Hepatic stellate cell (primary cell): ENCODE measurements around the gene FBXL14.

Experiments
- DNase-seq: peaks from one replicate; pipeline ENCODE4 v3.0.0; 2011; ENCODE audit warnings: low spot score

Gene FBXL14

GRCh38 chr12:1533602-1534304, 60.6 kb downstream of the FBXL14 start:
- peak; percentile 80 for DNase-seq

GRCh38 chr12:1533205-1533601, 61.2 kb downstream of the FBXL14 start:
- DNase-seq, result peak; percentile 63

GRCh38 chr12:1532375-1533165, 61.8 kb downstream of the FBXL14 start:
- no peak for DNase-seq

- DNase-seq, result no peak
Measured at GRCh38 chr12:1531654-1532374, 62.6 kb downstream of the FBXL14 start.

GRCh38 chr12:1531153-1531653, 63.2 kb downstream of the FBXL14 start:
- DNase-seq, result no peak

- no peak for DNase-seq
Measured at GRCh38 chr12:1530592-1531152, 63.7 kb downstream of the FBXL14 start.

GRCh38 chr12:1529862-1530591, 64.4 kb downstream of the FBXL14 start:
- peak; percentile 56 for DNase-seq

- no peak for DNase-seq
Measured at GRCh38 chr12:1529228-1529861, 65.0 kb downstream of the FBXL14 start.

- DNase-seq, result no peak
Measured at GRCh38 chr12:1528791-1529190, 65.6 kb downstream of the FBXL14 start.

- peak; percentile 81 for DNase-seq
Measured at GRCh38 chr12:1527789-1528188, 66.6 kb downstream of the FBXL14 start.

GRCh38 chr12:1525858-1526257, 68.5 kb downstream of the FBXL14 start:
- DNase-seq, result no peak

- DNase-seq, result no peak
Measured at GRCh38 chr12:1523558-1524050, 70.8 kb downstream of the FBXL14 start.

- DNase-seq, result no peak
Measured at GRCh38 chr12:1523046-1523445, 71.3 kb downstream of the FBXL14 start.

- no peak for DNase-seq
Measured at GRCh38 chr12:1519642-1520041, 74.7 kb downstream of the FBXL14 start.

- no peak for DNase-seq
Measured at GRCh38 chr12:1518591-1519516, 75.5 kb downstream of the FBXL14 start.

GRCh38 chr12:1517734-1518525, 76.5 kb downstream of the FBXL14 start:
- DNase-seq, result no peak

- DNase-seq, result no peak
Measured at GRCh38 chr12:1517007-1517406, 77.4 kb downstream of the FBXL14 start.
